WI38 (cell line): ENCODE data around the gene KIF3B.
"Not testable (repeated sequence)": the region's sequence is repeated elsewhere in the genome, so short reads cannot be mapped to it uniquely, and the experiment has no call there.

ENCODE experiments used
- H3K4me3 ChIP-seq: 2 replicates; pipeline ENCODE4 v1.5.1; 2011; ENCODE audit warnings: low read depth, mild to moderate bottlenecking, control low read depth, low read length
- TF ChIP-seq, protein P1 (sequence below): IDR thresholded peaks from 2 replicates; pipeline ENCODE4 v1.5.1; 2012; ENCODE audit warnings: low read depth, mild to moderate bottlenecking, control low read depth, low read length

Gene KIF3B

DNA sequence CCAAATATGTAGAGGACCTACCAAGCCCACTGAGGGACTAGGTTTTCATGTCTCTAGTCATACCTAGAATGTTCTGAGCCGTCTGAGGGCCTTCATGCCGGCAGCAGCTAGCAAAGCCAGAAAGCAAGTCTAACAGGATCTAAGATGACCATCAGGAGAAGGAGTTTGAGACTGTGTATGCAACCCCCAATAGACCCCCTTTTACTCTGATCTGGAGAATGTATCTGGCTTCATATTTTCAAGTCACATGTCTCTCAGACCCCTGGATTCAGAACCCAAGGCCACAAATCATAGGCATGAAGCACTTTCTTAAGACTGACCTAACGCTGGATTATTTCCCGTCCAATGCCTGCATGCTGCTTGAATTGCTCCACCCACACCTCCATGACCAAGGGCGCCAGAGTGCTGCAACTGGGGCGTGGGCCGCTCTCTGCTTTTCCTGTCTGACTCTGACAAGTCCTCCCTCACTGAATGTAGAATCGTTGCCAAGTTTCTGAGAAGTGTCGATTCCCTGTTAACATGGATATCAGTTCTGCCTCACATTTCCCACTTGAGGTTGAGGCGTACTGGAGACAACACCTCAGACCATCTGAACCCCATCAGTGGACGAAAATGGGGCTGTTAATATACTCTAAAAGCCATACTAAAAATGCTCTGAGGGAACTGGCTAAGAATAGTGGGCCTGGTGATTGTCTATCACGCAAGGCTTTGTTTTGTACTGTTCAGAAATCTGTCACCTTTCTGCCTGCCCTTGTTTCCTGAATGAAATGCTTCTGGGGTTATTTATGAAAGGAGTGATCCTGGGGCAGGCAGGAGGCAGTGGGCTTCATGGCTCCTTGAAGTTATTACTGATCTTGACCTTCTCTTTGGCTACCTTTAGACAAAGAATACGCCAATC, 56.8 kb downstream of the KIF3B start:
- no peak overlapping the region for H3K4me3 ChIP-seq
- TF ChIP-seq, protein P1, sequence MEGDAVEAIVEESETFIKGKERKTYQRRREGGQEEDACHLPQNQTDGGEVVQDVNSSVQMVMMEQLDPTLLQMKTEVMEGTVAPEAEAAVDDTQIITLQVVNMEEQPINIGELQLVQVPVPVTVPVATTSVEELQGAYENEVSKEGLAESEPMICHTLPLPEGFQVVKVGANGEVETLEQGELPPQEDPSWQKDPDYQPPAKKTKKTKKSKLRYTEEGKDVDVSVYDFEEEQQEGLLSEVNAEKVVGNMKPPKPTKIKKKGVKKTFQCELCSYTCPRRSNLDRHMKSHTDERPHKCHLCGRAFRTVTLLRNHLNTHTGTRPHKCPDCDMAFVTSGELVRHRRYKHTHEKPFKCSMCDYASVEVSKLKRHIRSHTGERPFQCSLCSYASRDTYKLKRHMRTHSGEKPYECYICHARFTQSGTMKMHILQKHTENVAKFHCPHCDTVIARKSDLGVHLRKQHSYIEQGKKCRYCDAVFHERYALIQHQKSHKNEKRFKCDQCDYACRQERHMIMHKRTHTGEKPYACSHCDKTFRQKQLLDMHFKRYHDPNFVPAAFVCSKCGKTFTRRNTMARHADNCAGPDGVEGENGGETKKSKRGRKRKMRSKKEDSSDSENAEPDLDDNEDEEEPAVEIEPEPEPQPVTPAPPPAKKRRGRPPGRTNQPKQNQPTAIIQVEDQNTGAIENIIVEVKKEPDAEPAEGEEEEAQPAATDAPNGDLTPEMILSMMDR, result no peak

DNA sequence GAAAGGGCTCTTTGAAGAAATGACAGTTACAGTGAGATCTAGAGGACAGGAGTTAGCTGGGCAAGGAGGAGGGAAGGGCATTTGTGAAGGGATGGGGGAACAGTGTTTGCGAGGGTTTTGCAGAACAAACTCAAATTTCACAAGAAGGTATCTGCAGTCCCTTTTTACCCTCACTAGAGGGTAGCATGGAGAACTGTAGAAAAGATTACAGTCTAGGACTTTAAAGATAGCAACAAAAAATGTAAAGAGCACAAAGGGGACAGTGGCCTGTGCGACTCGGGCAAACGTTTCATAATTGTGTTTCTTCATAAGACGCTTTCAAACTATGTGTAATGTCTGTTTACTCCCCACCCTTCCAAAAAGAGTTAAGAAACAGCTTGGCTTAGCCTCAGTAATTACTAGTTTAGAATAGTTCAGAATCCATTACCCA, 59.5 kb downstream of the KIF3B start:
- H3K4me3 ChIP-seq, result no peak overlapping the region
- TF ChIP-seq, protein P1, result peak; percentile 59; the same call in 1 of the 2 replicates

DNA sequence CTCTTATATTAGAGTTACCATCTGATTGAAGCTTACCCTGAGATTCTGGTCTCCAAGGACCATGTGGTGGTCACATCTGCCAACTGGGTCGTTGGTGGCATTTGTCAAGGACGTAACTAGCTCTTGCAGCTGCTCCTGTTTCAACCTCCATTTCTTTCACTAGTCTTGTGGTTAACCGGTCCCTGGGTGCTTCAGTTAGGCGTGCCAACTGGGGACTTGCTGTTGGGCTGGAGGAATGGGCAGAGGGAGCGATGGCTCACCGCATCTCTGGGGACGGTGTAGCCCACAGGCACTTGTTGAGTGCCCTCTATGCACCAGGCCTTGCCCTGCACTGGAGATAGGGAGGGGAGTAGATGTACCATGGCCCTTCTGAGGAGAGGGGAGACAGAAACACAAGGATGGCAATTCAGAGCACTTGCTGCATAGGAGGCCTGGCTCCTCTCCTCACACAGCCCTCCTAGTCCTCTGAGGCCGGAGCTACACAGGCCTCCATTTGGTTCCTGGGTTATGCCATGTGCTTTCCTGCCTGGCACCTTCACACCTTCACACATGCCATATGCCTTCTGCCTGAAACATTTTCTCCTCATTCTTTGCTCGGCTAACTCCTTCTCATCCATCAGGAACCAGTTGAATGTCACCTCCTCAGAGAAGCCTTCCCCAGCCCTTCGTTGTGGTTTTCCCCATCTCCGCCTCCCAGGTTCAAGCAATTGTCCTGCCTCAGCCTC, 60.6 kb downstream of the KIF3B start:
- TF ChIP-seq, protein P1, result no peak
- H3K4me3 ChIP-seq, result no peak overlapping the region

DNA sequence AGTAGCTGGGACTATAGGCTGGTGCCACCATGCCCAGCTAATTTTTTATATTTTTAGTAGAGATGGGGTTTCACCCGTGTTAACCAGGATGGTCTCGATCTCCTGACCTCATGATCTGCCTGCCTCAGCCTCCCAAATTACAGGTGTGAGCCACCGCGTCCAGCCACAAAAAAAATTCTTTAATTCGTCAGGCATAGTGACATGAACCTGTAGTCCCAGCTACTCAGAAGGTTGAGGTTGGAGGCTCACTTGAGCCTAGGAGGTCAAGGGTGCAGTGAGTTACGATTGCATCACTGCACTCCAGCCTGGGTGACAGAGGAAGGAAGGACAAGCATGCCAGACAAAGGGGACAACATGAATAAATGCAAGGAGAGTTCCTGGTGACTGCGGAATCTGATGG, 61.2 kb downstream of the KIF3B start:
- no peak overlapping the region for H3K4me3 ChIP-seq
- TF ChIP-seq, protein P1, result no peak

DNA sequence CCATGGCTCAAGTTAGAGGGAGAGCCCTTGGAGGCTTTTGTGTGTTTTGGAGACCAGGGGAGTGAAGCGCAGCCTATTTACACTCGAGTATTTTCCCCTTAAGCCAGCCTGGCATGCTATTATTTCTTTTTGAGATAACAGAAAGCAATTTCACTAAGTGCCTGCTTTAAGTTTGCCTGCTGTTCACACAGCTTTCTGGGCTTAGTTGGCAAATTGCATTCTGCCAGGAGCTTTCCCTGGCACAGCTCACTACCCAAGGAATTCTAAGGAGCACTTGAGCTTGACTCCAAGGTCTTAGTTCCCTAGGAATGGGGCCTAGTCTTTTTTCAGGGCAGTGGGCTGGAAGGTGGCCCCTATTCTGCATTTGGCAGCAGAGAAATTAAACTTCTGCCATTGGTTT, 61.7 kb downstream of the KIF3B start:
- TF ChIP-seq, protein P1, result no peak
- no peak overlapping the region for H3K4me3 ChIP-seq

DNA sequence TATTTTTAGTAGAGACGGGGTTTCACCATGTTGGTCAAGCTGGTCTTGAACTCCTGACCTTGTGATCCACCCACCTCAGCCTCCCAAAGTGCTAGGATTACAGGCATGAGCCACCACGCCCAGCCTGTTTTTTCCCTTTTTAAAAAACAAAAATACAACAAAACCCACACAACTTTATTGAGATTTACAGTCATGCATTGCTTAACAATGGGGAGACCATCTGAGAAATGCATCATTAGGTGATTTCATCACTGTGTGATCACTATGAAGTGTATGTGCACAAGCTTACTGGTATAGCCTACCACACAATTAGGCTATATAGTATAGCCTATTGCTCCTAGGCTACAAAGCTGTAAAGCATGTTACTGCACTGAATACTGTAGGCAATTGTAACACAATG, 63.6 kb downstream of the KIF3B start:
- H3K4me3 ChIP-seq, result not testable (repeated sequence)

DNA sequence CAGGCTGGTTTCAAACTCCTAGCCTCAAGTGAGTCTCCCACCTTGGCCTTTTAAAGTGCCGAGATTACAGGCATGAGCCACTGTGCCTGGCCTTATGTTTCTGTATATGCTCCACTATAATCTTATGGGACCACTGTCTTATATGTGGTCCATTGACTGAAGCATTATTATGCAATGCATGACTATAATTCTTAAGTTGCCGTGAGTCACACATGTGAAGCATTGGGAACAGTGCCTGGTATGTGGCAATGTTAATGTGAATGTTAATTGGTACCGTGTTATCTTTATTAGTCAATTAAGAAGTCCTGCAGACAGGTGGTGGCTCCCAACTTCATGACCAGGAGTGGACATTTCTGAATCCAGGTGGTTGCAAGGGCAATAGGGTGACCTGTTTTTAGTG, 66.0 kb downstream of the KIF3B start:
- H3K4me3 ChIP-seq, result no peak overlapping the region
- TF ChIP-seq, protein P1, result no peak
